NK-92 treated with Interleukin-12 subunit alpha and Interleukin-12 subunit beta, amount 100 ng/mL, for 24 hours (cell line): ENCODE results near the gene SKAP1.

Source experiments
- DNase-seq: peaks from one replicate; lab custom pipeline; 2025; lab: John Stamatoyannopoulos, UW

The SKAP1 gene

DNA sequence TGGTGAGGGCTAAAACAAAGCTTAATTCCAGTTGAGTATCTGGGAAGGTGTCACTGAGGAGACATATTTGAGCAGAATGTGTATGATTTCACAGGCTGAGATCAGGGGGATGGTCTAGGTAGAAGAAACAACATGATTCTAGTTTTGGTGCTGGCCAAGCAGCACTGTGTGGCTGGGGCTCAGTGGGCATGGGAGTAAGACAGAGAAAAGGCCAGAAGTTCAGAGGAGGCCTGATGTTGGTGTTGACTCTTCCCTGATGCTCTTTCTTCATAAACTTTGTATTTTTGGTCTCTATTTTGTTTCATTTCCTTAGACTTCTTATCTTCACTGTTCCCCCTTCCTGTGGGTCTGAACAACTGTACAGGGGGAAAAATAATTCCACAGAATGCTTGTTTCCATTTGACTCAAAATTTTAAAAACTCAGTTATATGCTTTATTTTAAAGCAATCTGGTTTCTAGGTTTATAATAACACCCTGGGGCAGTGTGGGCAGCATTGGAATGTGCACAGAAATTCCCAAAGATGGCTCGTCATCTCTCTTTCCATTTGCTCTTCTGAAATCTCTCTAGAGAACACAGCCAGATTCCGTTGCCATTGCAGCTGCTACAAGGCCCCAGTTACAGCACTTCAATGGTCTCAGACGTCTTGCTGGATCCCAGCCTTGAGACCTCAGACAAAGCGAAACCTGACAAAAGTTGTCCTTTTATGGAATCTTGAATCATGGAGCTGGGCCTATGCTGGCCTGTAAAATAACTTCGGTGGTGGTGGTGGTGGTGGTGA lies 254.1 kb downstream of the SKAP1 start:
- DNase-seq: no peak

DNA sequence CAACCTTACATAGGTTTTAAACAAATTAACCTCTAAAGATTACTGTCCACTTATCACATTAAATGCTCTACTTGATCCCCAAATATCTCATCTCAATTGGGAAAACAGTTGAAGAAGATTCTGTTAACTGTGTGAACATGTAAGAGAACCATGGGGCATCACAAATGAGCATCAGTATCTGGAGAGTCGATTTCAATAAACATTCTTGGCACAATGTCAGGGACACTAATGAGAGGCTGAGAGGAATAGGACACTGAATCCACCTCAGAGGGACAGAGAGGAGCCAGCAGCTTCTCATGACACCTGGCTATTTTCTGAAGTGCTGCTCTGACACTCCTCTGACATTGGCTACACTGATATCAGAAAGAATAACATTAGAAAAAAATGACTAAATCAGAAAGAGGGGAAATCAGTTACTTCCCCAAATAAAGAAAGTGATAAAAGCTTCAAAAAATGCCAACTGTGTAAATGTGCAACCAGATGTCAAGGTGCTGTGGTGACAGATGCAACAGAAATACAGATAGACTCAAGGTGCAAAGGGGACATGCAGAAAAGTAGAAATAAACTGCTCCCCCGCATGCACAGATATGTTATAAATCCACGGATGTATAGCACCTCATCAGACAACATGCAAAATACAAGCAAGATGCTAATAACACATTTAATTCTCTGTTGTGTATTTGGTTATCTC lies 255.0 kb downstream of the SKAP1 start:
- DNase-seq: no peak

DNA sequence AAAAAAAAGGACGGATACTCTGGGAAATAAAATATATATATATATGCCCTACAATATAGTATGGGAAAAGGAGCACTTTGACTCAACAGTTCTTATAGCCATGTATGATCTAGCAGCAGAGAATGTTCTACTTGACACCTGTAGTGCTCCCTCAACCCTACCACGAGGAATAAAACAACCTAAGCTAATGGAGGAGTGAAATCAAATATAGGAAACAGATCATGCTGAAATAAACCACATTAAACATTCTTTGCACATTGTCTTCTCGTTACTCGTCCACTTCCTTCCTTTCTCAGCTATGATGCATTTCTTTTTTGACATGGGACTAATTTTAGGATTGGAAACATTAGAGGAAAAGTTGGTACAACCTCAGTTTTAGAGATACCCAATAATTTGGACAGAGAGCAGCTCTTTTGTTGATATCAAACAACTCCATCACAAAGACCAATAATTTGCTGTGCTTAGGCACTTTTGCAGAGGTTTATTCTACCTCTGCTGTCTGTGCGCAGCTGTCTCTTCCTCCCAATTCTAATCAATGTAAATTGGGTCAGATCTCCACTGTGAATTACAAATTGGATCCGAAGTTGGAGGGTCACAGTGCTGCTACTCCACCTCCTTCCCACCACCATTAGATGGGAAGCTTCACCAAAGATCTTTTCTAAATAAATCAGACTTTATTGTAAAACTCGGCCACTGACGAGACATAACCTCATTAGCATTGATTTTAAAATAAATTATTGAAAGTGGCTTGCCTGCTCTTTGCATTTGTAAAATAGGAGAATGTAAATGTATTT lies 256.6 kb downstream of the SKAP1 start:
- DNase-seq: no peak

DNA sequence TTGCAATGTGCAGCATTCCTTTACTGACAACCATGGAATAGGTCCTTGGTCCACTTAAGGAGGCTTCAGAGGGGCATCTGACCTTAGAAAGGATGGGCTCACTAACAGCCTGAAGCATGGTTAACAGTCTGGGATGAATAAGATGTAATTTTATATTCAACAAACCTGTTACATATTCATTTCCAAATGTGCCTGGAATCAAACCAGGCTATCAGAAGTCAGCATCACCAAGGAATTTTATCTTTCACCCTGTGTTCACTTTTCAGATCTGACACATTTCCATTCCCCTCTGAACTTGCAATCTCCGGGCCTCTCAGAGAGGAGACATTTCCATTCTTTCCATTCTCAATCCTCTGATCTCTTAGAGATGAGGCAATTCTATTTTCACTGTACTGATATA lies 260.1 kb downstream of the SKAP1 start:
- no peak for DNase-seq

DNA sequence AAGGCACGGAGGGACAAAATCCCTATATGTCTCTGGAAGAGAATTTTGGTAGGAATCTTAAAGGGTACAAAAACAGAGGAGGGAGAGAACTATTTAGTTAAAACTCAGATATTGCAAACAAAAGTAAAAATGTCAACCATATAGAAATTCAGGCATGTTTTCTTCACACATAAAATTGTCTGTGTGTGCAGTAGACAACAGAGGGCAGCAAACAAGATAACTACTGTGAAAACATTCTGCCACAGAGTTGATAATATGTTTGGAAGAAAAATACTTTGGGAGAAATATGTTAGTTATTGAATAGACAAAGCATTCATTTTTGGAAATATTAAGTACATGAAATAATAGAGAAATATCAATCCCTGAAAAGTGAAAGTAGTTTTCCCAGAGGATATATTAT lies 266.2 kb downstream of the SKAP1 start:
- DNase-seq: no peak

DNA sequence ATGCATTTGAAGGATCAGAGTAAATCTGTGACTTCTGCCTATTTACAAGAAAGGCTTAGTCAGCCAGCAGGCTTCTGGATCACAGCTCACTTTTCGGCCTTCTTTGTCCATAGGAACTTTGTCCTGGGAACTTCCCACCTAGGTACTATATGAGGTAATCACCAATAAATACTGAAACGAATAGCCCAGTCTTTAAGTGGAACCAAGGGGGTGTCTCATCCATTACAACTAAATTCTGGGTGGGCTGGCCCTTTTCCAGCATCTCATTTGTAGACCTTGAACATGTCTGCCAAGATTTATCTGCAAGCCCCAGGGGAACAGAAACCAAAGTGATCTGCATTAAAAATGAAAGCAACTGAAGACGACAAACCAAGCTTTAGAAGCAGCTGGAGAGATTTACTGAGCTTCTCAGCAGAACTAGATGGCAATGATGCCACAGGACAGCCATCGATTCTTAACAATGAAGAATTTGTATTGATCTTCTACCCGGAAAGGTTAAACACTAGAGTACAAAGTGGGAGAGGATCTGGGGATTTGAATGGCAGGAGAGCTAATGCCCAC lies 267.0 kb downstream of the SKAP1 start:
- no peak for DNase-seq

DNA sequence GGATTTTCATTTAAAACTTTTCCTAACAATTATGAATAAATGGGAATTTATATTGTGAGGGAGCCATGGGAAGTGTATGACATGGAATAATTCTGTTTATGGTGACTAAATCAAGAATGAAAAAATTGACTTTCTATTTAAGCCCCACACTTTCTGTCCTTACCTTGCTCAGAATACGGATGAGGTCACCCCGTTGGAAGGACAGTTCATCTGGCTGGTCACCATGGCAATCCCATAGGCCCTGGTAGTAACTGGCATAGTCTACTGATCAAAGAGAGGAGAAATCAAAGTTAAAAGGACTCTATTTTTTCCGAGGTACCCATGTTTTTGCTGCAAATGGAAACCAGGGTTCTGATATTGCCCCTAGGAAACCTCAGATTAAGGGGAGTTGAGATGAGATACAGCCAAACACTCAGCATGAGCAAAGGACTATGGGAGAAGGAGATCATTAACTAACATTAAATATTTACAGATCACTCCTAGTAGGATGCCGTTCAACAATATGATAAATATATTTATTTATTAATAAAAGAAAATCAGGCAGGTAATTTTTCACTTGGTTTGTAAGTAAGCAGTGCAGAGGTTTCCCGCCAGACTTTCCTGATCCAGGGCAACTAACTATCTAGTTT lies 267.6 kb downstream of the SKAP1 start:
- no peak for DNase-seq

DNA sequence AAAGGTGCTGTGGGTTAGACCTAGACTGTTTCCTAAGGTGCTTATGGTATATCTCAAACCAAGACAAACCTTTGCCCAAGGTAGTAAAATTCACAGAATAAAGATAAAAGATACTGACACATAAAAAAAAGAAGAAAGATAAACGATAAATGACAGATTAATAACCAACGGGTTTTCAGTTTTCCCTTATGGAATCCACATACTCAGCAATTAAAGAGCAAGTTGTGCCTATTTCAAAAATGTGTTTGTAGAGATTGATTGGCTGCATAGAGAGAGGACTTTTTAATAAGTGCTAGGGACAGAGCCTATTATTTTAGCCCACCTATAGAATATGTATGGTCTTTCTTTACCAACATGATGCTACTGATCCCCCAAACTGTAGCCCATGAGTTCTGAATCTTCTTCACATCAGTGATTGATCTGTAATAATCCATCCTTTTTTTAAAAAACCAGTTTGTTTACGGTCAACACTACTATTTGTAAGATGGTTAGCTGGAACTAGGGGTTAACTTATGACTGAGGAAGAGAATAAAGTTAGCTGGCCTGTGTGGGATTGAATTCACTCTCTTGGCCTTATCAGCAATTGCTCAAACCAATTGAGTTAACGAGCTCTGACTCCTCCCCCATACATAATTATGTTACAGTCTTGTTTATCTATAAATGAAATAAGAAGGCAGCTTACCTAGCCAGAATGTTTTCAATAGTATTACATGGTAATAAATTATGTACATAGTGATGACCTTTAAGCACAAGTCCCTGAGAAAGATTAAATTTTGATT lies 268.7 kb downstream of the SKAP1 start:
- no peak for DNase-seq

DNA sequence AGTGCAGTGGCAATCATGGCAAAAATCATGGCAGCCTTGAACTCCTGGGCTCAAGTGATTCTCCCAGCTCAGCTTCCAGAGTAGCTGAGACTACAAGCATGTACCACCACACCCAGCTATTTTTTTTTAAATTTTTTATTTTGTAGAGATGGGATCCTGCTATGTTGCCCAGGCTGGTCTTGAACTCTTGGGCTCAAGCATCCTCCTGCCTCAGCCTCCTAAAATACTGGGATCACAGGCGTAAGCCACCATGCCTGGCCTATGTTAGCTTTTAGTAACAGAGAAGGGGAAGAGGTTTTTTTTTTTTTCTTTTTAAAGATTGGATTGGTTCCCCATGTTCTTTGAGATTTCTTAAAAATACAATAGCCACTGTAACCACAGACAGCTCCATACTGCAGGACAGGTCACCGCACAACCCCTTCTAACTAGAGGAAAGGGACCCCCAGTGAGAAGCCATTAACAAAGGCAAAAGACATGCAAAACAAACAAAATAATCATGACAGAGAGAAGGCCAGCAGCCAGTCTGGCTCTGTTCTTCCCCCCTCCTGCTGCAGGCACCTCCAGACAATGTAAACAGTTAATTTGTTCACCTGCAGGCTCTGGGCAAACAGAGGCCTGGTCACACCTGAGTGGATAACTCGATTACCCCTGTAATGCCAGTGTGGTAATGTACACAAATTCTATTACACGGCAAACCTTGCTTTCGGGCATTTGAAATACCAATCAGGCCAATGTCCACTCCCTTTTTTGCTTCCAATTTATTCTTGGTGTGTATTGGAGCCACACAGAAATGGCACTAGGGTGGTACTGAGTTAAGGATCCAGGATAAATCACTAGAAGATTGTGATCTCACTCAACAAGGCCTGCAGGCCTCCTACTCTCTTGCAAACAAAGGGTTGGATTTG lies 269.6 kb downstream of the SKAP1 start:
- DNase-seq: no peak

DNA sequence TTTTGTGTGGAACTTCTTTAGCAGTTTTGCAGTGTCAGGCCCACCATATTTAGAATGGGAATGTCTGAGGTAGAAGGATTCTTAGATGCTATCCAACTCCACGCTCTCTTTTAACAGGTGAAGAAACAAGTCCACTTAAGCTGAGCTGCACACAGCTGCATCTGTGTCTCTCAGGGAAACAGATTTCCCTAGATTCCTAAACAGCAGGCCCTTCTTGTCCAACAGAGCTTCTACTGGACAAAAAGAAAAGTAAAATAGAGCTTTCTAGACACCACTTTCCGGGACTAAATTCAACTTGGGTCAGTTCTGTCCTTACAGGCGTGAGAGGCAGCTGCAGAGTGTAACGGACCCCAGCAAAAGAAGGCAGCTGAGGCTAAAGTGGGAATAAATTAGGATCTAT lies 270.8 kb downstream of the SKAP1 start:
- no peak for DNase-seq

DNA sequence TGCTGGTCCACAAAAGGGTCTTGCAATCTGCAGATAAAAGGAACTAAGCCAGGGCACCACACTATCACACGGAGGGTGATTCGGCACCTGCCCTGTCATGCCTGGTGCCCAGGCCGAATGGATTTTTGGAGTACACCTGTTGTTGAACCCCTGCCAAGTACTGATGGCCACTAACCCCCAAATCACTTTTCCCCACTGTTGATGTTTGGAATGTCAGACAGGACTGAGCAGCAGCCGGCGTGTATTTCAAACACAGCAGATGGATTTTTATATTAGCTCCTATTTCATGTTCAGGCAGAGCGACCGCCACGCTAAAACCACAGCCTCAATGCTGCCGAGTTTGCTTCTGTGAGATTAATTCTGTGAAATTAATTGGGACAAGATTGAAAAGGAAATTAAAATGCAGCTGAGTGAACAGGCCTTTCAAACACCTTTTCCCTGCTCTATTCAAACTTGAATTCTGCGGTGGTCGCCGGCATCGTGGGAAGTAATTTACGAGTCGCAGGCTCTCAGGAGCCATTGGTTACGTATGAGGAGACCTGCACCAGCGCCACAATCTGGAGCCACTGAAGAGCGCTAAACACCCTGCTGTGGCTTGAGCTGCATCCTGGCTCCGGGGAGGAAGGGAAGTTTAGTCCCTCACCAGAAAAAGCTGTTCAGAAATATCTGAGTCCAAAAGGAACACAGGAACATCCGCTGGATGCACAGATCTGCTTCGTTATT lies 274.0 kb downstream of the SKAP1 start:
- DNase-seq: no peak

DNA sequence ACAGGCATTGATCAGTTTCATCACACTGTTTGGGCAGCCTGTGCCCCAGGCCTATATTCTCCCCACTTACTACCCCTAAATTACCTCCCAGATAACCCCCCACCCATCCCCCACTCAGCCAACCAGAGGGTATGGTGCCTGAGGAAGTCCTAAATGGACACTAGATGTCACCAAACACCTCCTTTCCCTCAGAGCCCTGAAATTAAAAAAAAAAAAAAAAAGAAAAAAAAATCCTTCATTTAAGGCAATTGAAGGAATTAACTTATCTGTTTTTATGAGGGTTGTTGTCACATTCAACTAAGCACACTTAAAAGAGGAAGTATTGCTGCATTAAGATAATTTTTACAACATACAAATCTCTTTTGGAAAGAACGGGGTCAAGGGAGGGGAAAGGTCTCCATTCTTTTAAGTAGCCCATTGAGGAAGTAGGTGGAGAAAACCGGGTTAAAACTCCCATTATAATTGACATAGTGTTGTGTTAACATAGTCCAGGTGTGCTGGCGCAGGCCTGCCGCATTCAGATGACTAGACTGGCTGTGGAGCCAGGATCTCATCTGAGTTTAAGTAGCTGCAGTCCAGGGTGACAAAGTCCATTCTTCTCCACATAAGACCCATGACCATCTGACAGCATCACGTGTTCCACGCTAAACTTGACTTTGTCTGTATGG lies 276.2 kb downstream of the SKAP1 start:
- DNase-seq: no peak

DNA sequence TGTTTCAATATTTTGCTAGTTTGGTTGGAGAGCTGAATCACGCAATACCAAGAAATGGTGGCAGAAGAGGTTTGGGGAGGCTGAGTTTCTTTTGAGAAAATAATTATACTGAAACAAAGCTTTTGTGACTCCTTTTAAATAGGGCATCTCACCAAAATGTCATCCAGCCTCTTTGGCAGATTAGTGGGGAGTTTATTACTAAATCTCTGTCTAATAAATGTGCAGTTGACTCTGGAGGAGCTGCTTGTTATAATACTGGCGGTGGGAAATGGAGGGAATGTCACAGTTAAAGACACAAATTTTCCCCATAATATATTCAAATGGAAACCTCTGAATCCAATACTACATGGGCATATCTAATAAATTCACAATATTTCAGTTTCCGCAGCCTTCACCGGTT lies 277.7 kb downstream of the SKAP1 start:
- DNase-seq: no peak

DNA sequence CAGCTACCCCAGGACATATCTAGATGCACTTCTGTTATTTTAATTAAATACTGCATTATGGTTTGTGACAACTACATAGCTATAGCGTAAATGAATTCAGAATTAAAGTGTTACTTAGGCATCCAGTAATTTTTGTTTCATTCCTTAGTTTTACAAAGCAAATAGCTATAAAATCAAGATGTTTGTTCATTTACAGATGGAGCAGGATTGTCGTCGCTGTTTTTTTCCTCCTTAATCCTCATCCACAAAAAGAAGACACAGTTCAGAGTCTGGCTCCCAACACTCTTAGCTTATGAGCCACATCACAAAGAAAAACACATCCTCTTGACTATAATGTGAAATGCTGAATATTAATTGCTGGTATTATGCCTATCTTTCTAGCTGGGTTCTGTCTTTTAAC lies 278.8 kb downstream of the SKAP1 start:
- no peak for DNase-seq

DNA sequence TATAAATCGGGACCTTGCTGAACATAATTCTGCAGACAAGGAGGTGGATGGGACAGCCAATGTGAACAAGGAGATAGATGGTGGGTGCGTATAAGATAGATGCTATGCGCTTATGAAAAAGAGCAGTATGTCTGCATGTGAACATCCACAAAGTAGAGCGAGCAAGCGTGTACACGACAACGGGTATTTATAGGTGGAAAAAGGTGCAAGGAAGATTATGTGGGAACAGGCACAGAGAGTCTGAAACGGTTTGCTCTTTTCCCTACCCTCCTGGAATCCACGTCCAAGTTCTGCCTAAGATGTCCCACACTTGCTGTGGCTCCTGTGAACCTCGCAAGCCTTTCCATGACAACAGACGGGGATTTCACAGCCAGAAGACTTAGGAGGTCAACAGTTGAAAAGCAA lies 279.4 kb downstream of the SKAP1 start:
- DNase-seq: no peak

DNA sequence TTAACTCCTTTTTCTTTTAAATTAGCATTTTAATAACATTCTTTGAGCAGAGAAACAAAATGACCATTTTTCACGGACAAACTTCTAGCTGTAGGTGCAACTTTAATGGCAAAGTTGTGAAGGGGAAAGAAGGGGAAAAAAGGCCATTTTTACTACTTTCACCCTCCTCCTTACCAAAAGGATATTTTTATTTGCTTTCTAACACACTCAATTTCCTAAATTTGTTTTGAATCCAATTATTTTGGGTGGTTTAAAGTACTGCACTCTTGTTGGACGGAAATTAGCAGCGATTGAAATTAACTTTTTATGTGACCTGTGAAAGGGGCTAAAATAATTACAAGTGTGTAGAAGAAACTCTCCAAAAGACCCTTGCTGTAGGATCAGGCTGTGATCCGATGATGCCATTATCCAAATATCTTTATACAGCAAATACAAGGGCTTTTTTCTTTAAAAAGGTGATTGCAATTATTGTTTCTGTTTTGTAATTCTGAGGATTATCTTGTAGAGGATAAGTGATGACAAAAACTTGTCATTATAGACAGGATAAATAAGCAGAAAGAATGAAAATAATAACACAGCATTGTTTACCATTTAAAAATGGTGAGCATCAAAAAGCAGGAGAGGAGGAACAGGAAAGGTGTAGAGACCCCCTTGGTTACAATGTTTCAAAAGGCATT lies 280.1 kb downstream of the SKAP1 start:
- no peak for DNase-seq

DNA sequence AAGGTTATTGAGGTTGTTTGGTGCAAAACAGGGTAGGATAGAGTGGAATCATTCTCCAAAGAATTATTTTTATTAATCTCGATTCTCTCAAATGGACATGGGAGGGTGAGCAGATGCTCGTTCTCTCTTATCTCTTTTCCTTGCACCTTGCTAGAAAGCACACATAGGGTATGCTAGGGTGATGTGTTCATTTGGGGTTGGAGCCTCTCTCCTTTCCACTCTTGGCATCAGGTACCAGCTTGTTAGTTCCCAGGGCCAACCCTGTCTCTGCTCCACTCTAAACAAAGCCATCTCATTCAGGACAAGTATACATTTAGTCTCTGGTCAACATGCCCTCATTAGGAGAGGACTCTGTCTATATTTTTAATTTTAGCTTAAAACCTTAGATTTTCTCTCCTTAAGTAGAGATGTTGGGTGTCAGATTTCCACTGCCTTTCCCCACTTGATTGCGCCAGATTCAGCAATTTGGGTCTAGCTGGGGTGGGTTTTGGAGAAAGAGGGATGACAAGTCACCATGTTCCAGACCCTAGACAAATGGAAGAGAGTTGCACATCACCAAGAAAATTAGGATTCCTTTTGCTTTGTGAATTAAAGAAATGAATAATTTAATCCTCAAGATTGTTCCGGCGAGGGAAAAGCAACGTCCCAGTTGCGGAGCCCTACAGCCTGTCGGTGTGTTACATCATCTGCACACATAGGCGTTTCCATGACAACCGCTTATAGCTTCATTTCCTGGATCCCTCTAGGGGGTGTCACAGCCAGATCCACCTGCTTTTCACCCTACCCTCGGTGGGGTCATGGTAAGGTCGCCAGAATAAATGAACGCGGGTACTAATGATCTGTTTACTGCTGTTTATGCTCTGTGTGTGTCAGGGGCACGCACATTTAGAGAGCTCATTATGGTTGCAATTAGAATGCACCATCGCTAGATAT lies 280.9 kb downstream of the SKAP1 start:
- no peak for DNase-seq
